Immature natural killer cell (primary cell): ENCODE measurements around the gene PATE1. TPM values are rescaled to one million over a fixed set of nuclear protein-coding genes. Genes with fewer than 3 reads are reported as not detected.

Experiments used
- DNase-seq, 3 donors: peaks; one replicate each; pipeline ENCODE4 v3.0.0; 2022; ENCODE audit warnings: mixed read lengths in 1 of 3
- H3K27ac Mint-ChIP-seq, 6 donors: one replicate each; pipeline ENCODE4 v1.8.0; 2020; ENCODE audit warnings: mixed read lengths in 6 of 6, mild to moderate bottlenecking in 5 of 6, inconsistent platforms in 4 of 6, moderate library complexity in 3 of 6
- H3K27me3 Mint-ChIP-seq, 3 donors: one replicate each; pipeline ENCODE4 v1.8.0; 2020 to 2021; ENCODE audit warnings: low read depth in 3 of 3, mild to moderate bottlenecking in 3 of 3, mixed read lengths in 3 of 3, moderate library complexity in 3 of 3, inconsistent platforms in 1 of 3
- H3K36me3 Mint-ChIP-seq, 3 donors: one replicate each; pipeline ENCODE4 v1.8.0; 2020; ENCODE audit warnings: mixed read lengths in 3 of 3, inconsistent platforms in 2 of 3, mild to moderate bottlenecking in 2 of 3
- H3K4me1 Mint-ChIP-seq, 2 donors: one replicate each; pipeline ENCODE4 v1.8.0; 2020; ENCODE audit warnings: inconsistent platforms in 2 of 2, mild to moderate bottlenecking in 2 of 2, mixed read lengths in 2 of 2, moderate library complexity in 1 of 2
- H3K4me3 Mint-ChIP-seq, 5 donors: one replicate each; pipeline ENCODE4 v1.8.0; 2020; ENCODE audit warnings: mild to moderate bottlenecking in 5 of 5, mixed read lengths in 5 of 5, inconsistent platforms in 3 of 5, moderate library complexity in 3 of 5
- H3K9me3 Mint-ChIP-seq, 6 donors: one replicate each; pipeline ENCODE4 v1.8.0; 2020; ENCODE audit warnings: mild to moderate bottlenecking in 6 of 6, mixed read lengths in 6 of 6, inconsistent platforms in 4 of 6, moderate library complexity in 3 of 6
- polyA plus RNA-seq, 3 donors: library from polyadenylated mRNA; unstranded; fragments of 300-500 nt; fragmentation: Illumina TruSeq; gene quantifications; one replicate each; pipeline ENCODE4 v1.2.3, GENCODE V29; 2021

The PATE1 gene
- polyA plus RNA-seq, 3 donors from 2014 or later, result not detected

GRCh38 chr11:125768336-125769046, 22.4 kb downstream of the PATE1 start:
- Mint-ChIP-seq H3K27ac (no peak overlapping the region), H3K9me3 (peaks cover 0 to 2% (median 0%) of the 10 kb centered on the region in 6 donors), H3K4me3 (no peak overlapping the region), H3K27me3 (peaks cover 4 to 6% (median 4%) of the 10 kb centered on the region in 3 donors), H3K4me1 (no peaks in the 10 kb centered on the region), H3K36me3 (no peaks in the 10 kb centered on the region)
- no peak for DNase-seq

- DNase-seq, result no peak
- H3K4me3 Mint-ChIP-seq, result no peak overlapping the region
- no peaks in the 10 kb centered on the region for H3K4me1 Mint-ChIP-seq
- H3K27me3 Mint-ChIP-seq, result peaks cover 0 to 4% (median 3%) of the 10 kb centered on the region in 3 donors
- no peak overlapping the region for H3K27ac Mint-ChIP-seq
- peaks cover 0 to 2% (median 0%) of the 10 kb centered on the region in 6 donors for H3K9me3 Mint-ChIP-seq
- no peaks in the 10 kb centered on the region for H3K36me3 Mint-ChIP-seq
Observed at GRCh38 chr11:125770583-125770982, 24.5 kb downstream of the PATE1 start.

GRCh38 chr11:125772834-125773505, 26.9 kb downstream of the PATE1 start:
- peaks cover 0 to 1% (median 0%) of the 10 kb centered on the region in 3 donors for H3K27me3 Mint-ChIP-seq
- H3K36me3 Mint-ChIP-seq, result no peaks in the 10 kb centered on the region
- H3K27ac Mint-ChIP-seq, result no peak overlapping the region
- H3K9me3 Mint-ChIP-seq, result peaks cover 0 to 6% (median 0%) of the 10 kb centered on the region in 6 donors
- H3K4me3 Mint-ChIP-seq, result no peak overlapping the region
- H3K4me1 Mint-ChIP-seq, result no peaks in the 10 kb centered on the region
- DNase-seq, result no peak

- H3K4me1 Mint-ChIP-seq, result no peaks in the 10 kb centered on the region
- DNase-seq, result no peak
Observed at GRCh38 chr11:125773516-125773915, 27.4 kb downstream of the PATE1 start.

GRCh38 chr11:125777309-125777708, 31.2 kb downstream of the PATE1 start:
- H3K4me1 Mint-ChIP-seq, result no peaks in the 10 kb centered on the region
- DNase-seq, result no peak
- peaks cover 0 to 7% (median 0%) of the 10 kb centered on the region in 6 donors for H3K9me3 Mint-ChIP-seq
- no peak overlapping the region for H3K27ac Mint-ChIP-seq
- H3K27me3 Mint-ChIP-seq, result peaks cover 4 to 12% (median 5%) of the 10 kb centered on the region in 3 donors
- no peaks in the 10 kb centered on the region for H3K36me3 Mint-ChIP-seq
- no peak overlapping the region for H3K4me3 Mint-ChIP-seq

More at GRCh38 chr11:125773516-125773915, 27.4 kb downstream of the PATE1 start:
- Mint-ChIP-seq H3K27me3 (peaks cover 0 to 3% (median 0%) of the 10 kb centered on the region in 3 donors), H3K36me3 (no peaks in the 10 kb centered on the region), H3K27ac (no peak overlapping the region), H3K9me3 (peaks cover 0 to 6% (median 0%) of the 10 kb centered on the region in 6 donors), H3K4me3 (no peak overlapping the region)

GRCh38 chr11:125778728-125779127, 32.6 kb downstream of the PATE1 start, which contains the start of gene PATE2:
PATE2 (minus strand) TSS chr11:125778828; CDS start chr11:125778773, 55 bp downstream.
- Mint-ChIP-seq H3K4me1 (no peaks in the 10 kb centered on the region), H3K27me3 (peaks cover 5 to 15% (median 6%) of the 10 kb centered on the region in 3 donors), H3K4me3 (no peak within 1 kb of the TSS), H3K36me3 (no peaks in the 10 kb centered on the region), H3K27ac (no peak within 1 kb of the TSS), H3K9me3 (peaks cover 0 to 8% (median 0%) of the 10 kb centered on the region in 6 donors)
- DNase-seq, result no peak

GRCh38 chr11:125784678-125785077, 38.6 kb downstream of the PATE1 start:
- Mint-ChIP-seq H3K9me3 (peaks cover 0 to 6% (median 0%) of the 10 kb centered on the region in 6 donors), H3K27ac (no peak overlapping the region), H3K4me3 (no peak overlapping the region), H3K36me3 (no peaks in the 10 kb centered on the region), H3K4me1 (no peaks in the 10 kb centered on the region), H3K27me3 (peaks cover 7 to 14% (median 7%) of the 10 kb centered on the region in 3 donors)
- no peak for DNase-seq

- Mint-ChIP-seq H3K36me3 (no peaks in the 10 kb centered on the region), H3K9me3 (peaks cover 0 to 5% (median 1%) of the 10 kb centered on the region in 6 donors), H3K4me1 (no peaks in the 10 kb centered on the region), H3K27me3 (peaks cover 3 to 9% (median 5%) of the 10 kb centered on the region in 3 donors), H3K4me3 (no peak within 1 kb of the TSS), H3K27ac (no peak within 1 kb of the TSS)
- no peak for DNase-seq
Observed at GRCh38 chr11:125787827-125788226, 41.7 kb downstream of the PATE1 start, which contains the start of gene PATE3. PATE3 (plus strand) TSS chr11:125788127; CDS start chr11:125788152, 25 bp downstream.

- DNase-seq, result no peak
Observed at GRCh38 chr11:125790825-125791224, 44.7 kb downstream of the PATE1 start.

GRCh38 chr11:125797641-125798040, 51.6 kb downstream of the PATE1 start:
- Mint-ChIP-seq H3K9me3 (peaks cover 17 to 69% (median 41%) of the 10 kb centered on the region in 6 donors), H3K4me1 (no peaks in the 10 kb centered on the region), H3K27me3 (peaks cover 2 to 11% (median 10%) of the 10 kb centered on the region in 3 donors), H3K4me3 (no peak overlapping the region), H3K36me3 (peaks cover 0 to 6% (median 0%) of the 10 kb centered on the region in 3 donors), H3K27ac (no peak overlapping the region)
- DNase-seq, result no peak

More at GRCh38 chr11:125790825-125791224, 44.7 kb downstream of the PATE1 start:
- H3K27ac Mint-ChIP-seq, result no peak overlapping the region
- H3K9me3 Mint-ChIP-seq, result peaks cover 3 to 25% (median 14%) of the 10 kb centered on the region in 6 donors
- no peaks in the 10 kb centered on the region for H3K36me3 Mint-ChIP-seq
- no peaks in the 10 kb centered on the region for H3K4me1 Mint-ChIP-seq
- H3K27me3 Mint-ChIP-seq, result peaks cover 7 to 14% (median 9%) of the 10 kb centered on the region in 3 donors
- peak overlapping the region in 1 of 5 donors; percentile 7 for H3K4me3 Mint-ChIP-seq

Other genes starting within 250 kb of the PATE1 start
- 10 to 100 TPM; 40.9 to 78.6 (median 57.9) TPM for gene EI24, start 176.8 kb upstream of the PATE1 start, polyA plus RNA-seq
- gene STT3A, start 153.4 kb upstream of the PATE1 start, polyA plus RNA-seq, result 100 to 1,000 TPM in 2 of 3 donors, 10 to 100 TPM in 1; 59.3 to 109 (median 100) TPM
- gene CHEK1, start 121.1 kb upstream of the PATE1 start, polyA plus RNA-seq, result 1 to 10 TPM; 2.0 to 2.8 (median 2.4) TPM
- not detected for gene ACRV1, start 65.4 kb upstream of the PATE1 start, polyA plus RNA-seq
- not detected for gene PATE2, start 32.5 kb downstream of the PATE1 start, polyA plus RNA-seq
- gene PATE3, start 41.8 kb downstream of the PATE1 start, polyA plus RNA-seq, result not detected
- not detected for gene PATE4, start 87.0 kb downstream of the PATE1 start, polyA plus RNA-seq
- gene HYLS1, start 141.4 kb downstream of the PATE1 start, polyA plus RNA-seq, result 10 to 100 TPM in 1 of 3 donors, 1 to 10 TPM in 2; 6.2 to 11.5 (median 7.7) TPM
- gene PUS3, start 156.9 kb downstream of the PATE1 start, polyA plus RNA-seq, result 10 to 100 TPM in 2 of 3 donors, 1 to 10 TPM in 1; 5.5 to 17.3 (median 10.0) TPM
- gene DDX25, start 158.2 kb downstream of the PATE1 start, polyA plus RNA-seq, result not detected
- not detected for gene VSIG10L2, start 199.8 kb downstream of the PATE1 start, polyA plus RNA-seq